Lower lobe of right lung (tissue), 2 donors: Measurements from ENCODE around the gene FAM216B. TPM values are rescaled to one million over a fixed set of nuclear protein-coding genes. Genes with fewer than 3 reads are reported as not detected.
"Not testable (repeated sequence)": the region's sequence is repeated elsewhere in the genome, so short reads cannot be mapped to it uniquely, and the experiment has no call there.

Experiments
- ATAC-seq, 2 donors: fragments of 200-7000 bp; cut with Tn5 transposase; one replicate each; pipeline ENCODE4 v1.9.1; 2020 to 2022; ENCODE audit warnings: mild to moderate bottlenecking in 2 of 2, moderate library complexity in 2 of 2
- DNase-seq: peaks from one replicate; pipeline ENCODE4 v3.0.0-alpha.2; 2020
- H3K27ac ChIP-seq: fragments of 200-600 bp; one replicate; pipeline ENCODE4 v1.8.0; 2022
- H3K27me3 ChIP-seq: fragments of 200-600 bp; one replicate; pipeline ENCODE4 v1.8.0; 2022; ENCODE audit warnings: low read depth
- H3K36me3 ChIP-seq: fragments of 200-600 bp; one replicate; pipeline ENCODE4 v1.8.0; 2022; ENCODE audit warnings: mild to moderate bottlenecking
- H3K4me1 ChIP-seq: fragments of 200-600 bp; one replicate; pipeline ENCODE4 v1.8.0; 2022
- H3K4me3 ChIP-seq: fragments of 200-600 bp; one replicate; pipeline ENCODE4 v1.8.0; 2022; ENCODE audit warnings: mild to moderate bottlenecking
- H3K9me3 ChIP-seq: fragments of 200-600 bp; one replicate; pipeline ENCODE4 v1.8.0; 2022
- intact Hi-C: fragments of 100-400 bp; cut with DNase I; formaldehyde crosslinking; loops from one replicate; pipeline ENCODE4 v1.11.0; 2022
- total RNA-seq: library from RNA; stranded (reverse); fragmentation: NEBNext Ultra II Directional; extraction: Animal tissue kit (Norgen Biotek cat#: 25700); gene quantifications from one replicate; pipeline ENCODE4 v1.2.1, GENCODE V29; 2021
- TF ChIP-seq, protein P1 (sequence below): fragments of 200-600 bp; IDR thresholded peaks from one replicate; pipeline ENCODE4 v1.8.0; 2022; ENCODE audit warnings: antibody characterized with exemption, mild to moderate bottlenecking
- donor health status: DM: no; HTN: yes; CAD: no; lungs with severe emphysema.

The FAM216B gene
- total RNA-seq, 1 donor from 2014 or later = 17.0 TPM

DNA sequence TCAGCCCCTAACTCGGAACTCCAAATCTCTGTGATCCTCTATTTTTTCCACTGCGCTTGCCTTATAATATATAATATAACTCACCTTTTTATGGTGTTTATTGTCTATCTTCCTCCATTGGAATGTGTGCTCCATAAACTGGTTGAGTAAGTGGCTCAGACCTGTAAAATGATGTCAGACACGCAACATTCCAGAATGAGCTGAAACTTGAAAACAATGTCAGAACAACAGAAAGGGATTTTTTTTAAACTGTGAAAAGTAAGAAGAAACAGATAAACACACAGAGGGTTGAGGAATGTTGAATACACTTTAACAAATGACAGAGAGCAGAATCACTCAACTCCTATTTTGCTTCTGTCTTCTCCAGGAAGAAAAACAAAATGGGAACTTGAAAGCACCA is 19.1 kb upstream of the FAM216B start:
- no peaks in the 10 kb centered on the region for H3K36me3 ChIP-seq
- no peak overlapping the region for H3K4me3 ChIP-seq
- DNase-seq (no peak), ATAC-seq (no peak)
- H3K4me1 ChIP-seq = no peaks in the 10 kb centered on the region
- no peaks in the 10 kb centered on the region for H3K9me3 ChIP-seq
- TF ChIP-seq, protein P1, sequence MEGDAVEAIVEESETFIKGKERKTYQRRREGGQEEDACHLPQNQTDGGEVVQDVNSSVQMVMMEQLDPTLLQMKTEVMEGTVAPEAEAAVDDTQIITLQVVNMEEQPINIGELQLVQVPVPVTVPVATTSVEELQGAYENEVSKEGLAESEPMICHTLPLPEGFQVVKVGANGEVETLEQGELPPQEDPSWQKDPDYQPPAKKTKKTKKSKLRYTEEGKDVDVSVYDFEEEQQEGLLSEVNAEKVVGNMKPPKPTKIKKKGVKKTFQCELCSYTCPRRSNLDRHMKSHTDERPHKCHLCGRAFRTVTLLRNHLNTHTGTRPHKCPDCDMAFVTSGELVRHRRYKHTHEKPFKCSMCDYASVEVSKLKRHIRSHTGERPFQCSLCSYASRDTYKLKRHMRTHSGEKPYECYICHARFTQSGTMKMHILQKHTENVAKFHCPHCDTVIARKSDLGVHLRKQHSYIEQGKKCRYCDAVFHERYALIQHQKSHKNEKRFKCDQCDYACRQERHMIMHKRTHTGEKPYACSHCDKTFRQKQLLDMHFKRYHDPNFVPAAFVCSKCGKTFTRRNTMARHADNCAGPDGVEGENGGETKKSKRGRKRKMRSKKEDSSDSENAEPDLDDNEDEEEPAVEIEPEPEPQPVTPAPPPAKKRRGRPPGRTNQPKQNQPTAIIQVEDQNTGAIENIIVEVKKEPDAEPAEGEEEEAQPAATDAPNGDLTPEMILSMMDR = no peak
- H3K27me3 ChIP-seq = no peaks in the 10 kb centered on the region
- H3K27ac ChIP-seq = no peak overlapping the region
- intact Hi-C loops = no loop called here

DNA sequence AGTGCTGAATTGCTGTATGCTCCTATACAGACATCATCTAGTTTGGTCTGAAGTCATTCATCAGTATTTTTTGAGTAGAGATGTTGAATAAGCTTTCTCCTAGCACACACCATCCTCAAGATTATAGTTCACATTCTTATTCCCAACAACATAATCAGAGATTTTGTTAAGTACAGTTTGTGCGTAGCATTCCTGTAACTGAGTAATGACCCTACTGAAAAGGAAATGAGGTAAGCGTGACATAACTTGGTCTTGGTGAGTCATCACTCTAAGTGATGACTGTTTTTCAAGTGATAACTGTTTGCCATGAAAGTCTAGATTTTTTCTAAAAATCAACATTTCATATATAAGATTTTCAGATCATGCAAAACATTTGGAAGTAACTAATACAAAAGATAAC is 18.5 kb upstream of the FAM216B start:
- H3K4me1 ChIP-seq = no peaks in the 10 kb centered on the region
- no peaks in the 10 kb centered on the region for H3K9me3 ChIP-seq
- TF ChIP-seq, protein P1 = no peak
- H3K27ac ChIP-seq = no peak overlapping the region
- ATAC-seq (no peak), DNase-seq (no peak)
- H3K4me3 ChIP-seq = no peak overlapping the region
- H3K36me3 ChIP-seq = no peaks in the 10 kb centered on the region
- H3K27me3 ChIP-seq = no peaks in the 10 kb centered on the region
- intact Hi-C loops = no loop called here

DNA sequence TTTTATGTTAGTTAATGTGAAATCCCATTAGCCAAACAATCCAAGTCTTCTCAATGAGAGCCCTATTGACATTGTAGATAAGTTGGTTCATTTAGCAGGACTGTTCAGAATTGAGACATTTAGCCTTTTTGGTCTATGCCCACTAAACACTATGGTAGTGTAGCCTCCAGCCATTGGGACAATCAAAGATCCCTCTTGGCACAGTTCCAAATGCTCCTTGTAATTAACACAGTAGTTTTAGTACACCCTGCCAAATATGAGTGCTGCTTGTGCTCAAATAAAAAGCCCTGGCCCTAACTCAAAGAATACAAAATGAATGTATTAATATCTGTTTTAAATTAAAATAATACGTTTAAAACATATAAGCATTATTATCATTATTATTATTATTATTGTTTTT is 15.4 kb upstream of the FAM216B start:
- TF ChIP-seq, protein P1 = no peak
- ATAC-seq (no peak), DNase-seq (no peak)
- no peaks in the 10 kb centered on the region for H3K9me3 ChIP-seq
- no peaks in the 10 kb centered on the region for H3K27me3 ChIP-seq
- H3K4me1 ChIP-seq = no peaks in the 10 kb centered on the region
- H3K27ac ChIP-seq = no peak overlapping the region
- intact Hi-C loops = no loop called here
- no peaks in the 10 kb centered on the region for H3K36me3 ChIP-seq
- H3K4me3 ChIP-seq = no peak overlapping the region

DNA sequence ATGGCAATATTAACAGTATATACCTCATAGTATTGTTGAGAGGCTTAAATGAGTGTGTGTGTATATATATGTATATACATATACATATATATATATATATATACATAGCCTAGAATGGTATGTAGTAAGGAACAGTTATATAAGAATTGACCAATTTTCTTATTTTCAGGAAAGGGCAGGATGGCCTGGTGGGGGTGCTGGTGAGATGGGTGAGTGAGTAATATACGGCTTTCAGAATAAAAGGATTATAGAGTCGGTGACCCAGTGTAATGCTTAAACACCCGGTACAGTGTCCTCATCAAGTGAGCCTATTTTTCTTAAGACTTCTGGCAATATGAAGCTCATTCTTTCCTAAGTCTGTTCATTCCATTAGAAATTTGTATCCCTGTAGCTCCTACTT is 11.7 kb upstream of the FAM216B start:
- Histone ChIP-seq H3K36me3 (no peaks in the 10 kb centered on the region), H3K4me1 (no peaks in the 10 kb centered on the region), H3K27me3 (no peaks in the 10 kb centered on the region), H3K9me3 (no peaks in the 10 kb centered on the region), H3K27ac (no peak overlapping the region), H3K4me3 (no peak overlapping the region)
- ATAC-seq (no peak), DNase-seq (no peak)
- intact Hi-C loops = no loop called here
- TF ChIP-seq, protein P1 = no peak

DNA sequence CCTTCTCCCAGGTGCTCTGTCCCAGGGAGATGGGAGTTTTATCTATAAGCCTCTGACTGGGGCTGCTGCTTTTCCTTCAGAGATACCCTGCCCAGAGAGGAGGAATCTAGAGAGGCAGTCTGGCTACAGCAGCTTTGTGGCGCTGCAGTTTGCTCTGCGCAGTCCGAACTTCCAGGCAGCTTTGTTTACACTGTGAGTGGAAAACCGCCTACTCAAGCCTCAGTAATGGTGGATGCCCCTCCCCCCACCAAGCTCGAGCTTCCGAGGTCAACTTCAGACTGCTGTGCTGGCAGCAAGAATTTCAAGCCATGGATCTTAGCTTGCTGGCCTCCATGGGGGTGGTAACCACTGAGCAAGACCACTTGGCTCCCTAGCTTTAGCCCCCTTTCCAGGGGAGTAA is 4.8 kb upstream of the FAM216B start:
- H3K4me1 ChIP-seq = not testable (repeated sequence)

DNA sequence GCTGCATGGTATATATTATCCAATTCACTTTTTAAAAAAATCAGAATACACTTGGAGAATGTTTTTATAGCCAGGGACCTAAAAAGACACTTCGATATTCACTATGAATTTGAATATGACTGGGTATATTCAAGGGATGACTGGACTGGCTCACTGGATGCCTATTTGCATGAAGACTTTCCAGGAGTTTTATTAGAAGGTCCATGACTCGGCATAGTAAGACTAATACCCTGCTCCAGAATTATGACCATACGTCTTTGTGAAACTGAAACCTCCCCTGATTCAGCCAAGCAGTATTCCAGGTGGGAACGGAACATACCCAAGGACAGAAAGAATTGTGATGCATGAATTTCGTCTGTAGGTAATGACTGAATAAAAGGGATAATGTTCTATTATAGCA is 3.9 kb upstream of the FAM216B start:
- DNase-seq (no peak), ATAC-seq (no peak)
- intact Hi-C loops = no loop called here
- no peak overlapping the region for H3K27ac ChIP-seq
- H3K27me3 ChIP-seq = no peaks in the 10 kb centered on the region
- no peaks in the 10 kb centered on the region for H3K36me3 ChIP-seq
- no peaks in the 10 kb centered on the region for H3K4me1 ChIP-seq
- no peaks in the 10 kb centered on the region for H3K9me3 ChIP-seq
- TF ChIP-seq, protein P1 = no peak
- H3K4me3 ChIP-seq = no peak overlapping the region

More for the DNA sequence above, 4.8 kb upstream of the FAM216B start:
- H3K27ac ChIP-seq, DNase-seq, H3K9me3 ChIP-seq, H3K36me3 ChIP-seq, H3K27me3 ChIP-seq, ATAC-seq, H3K4me3 ChIP-seq, intact Hi-C loops: not testable (repeated sequence)
